Stimulated activated memory B cell treated with anti-CD40 and anti-IgM and Interleukin-4, amounts not matched to agents 10 μg/mL and 1 μg/mL and 100 μg/mL, for 72 hours (primary cell): ENCODE data around the gene PARVB.

Experiments
- ATAC-seq: fragments of 150-1000 bp; cut with Tn5 transposase; 2 replicates; pipeline ENCODE4 v1.10.0; 2021
- H3K27ac Mint-ChIP-seq: one replicate; pipeline ENCODE4 v1.8.0; 2022; ENCODE audit warnings: mild to moderate bottlenecking, mixed read lengths
- H3K27me3 Mint-ChIP-seq: one replicate; pipeline ENCODE4 v1.8.0; 2022; ENCODE audit warnings: mixed read lengths
- H3K36me3 Mint-ChIP-seq: one replicate; pipeline ENCODE4 v1.8.0; 2022; ENCODE audit warnings: mixed read lengths
- H3K4me1 Mint-ChIP-seq: one replicate; pipeline ENCODE4 v1.8.0; 2022; ENCODE audit warnings: mixed read lengths
- H3K4me3 Mint-ChIP-seq: one replicate; pipeline ENCODE4 v1.8.0; 2022; ENCODE audit warnings: mild to moderate bottlenecking, moderate library complexity, mixed read lengths
- H3K9me3 Mint-ChIP-seq: one replicate; pipeline ENCODE4 v1.8.0; 2022; ENCODE audit warnings: mixed read lengths

The PARVB gene

DNA sequence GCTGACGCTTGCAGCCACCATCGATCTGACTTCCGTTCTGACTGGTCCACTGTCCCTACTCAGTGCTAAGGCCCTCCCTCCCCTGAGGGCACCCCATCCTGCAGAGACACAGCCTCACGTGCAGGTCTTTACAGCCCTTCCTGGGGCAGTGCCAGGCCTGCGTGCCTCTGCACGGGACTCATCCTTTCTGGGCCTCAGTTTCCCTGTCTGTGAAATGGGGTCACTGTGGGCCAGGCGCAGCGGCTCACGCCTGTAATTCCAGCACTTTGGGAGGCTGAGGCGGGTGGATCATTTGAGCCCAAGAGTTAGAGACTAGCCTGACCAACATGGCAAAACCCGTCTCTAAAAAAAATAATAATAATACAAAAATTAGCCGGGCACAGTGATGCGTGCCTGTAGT is 138.9 kb downstream of the PARVB start:
- no peaks in the 10 kb centered on the region for H3K4me1 Mint-ChIP-seq
- peaks cover 53% of the 10 kb centered on the region for H3K36me3 Mint-ChIP-seq
- no peaks in the 10 kb centered on the region for H3K27me3 Mint-ChIP-seq
- no peaks in the 10 kb centered on the region for H3K9me3 Mint-ChIP-seq
- no peak for ATAC-seq
- H3K27ac Mint-ChIP-seq: no peak overlapping the region
- H3K4me3 Mint-ChIP-seq: no peak overlapping the region

DNA sequence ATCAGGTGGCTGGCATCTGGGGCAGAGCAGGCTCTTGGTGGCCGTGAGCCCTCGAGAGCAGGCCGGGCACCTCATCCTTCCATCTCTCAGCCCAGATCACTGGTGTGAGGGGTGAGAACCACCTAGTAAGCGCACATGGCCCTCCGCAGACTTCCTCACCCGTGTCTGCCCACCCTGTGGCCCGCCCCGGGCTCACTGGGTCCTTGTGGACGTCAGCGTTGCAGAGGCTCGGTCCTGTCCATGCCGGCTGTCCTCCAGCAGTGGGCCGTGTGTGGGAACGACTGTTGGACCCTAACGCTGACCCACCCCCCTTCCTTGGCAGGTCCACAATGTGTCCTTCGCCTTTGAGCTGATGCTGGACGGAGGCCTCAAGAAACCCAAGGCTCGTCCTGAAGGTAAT is 139.4 kb downstream of the PARVB start:
- Mint-ChIP-seq H3K9me3 (no peaks in the 10 kb centered on the region), H3K27me3 (no peaks in the 10 kb centered on the region), H3K27ac (no peak overlapping the region), H3K4me3 (no peak overlapping the region), H3K36me3 (peaks cover 52% of the 10 kb centered on the region), H3K4me1 (no peaks in the 10 kb centered on the region)
- ATAC-seq: no peak

DNA sequence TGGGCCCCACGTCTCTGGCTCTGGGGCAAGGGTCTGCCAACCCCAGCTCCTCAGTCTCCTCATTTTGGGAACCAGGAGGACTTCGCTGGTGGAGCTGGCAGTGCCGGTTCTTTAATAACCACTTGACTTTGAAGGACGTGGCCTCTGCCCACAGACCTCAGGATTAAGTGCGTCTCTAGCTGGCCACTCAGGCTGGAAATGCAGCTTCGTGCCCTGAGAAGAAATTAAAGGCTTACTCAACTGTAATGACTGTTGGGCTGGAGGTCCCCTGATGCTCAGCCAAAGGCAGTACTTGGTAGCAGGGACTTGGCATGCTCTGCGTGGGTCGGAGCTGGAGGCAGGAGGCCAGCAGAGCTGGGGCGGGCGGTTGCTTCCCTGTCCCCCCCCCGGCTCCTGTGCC is 139.9 kb downstream of the PARVB start:
- no peak for ATAC-seq
- H3K4me1 Mint-ChIP-seq: no peaks in the 10 kb centered on the region
- peaks cover 51% of the 10 kb centered on the region for H3K36me3 Mint-ChIP-seq
- H3K27me3 Mint-ChIP-seq: no peaks in the 10 kb centered on the region
- no peaks in the 10 kb centered on the region for H3K9me3 Mint-ChIP-seq
- H3K4me3 Mint-ChIP-seq: no peak overlapping the region
- no peak overlapping the region for H3K27ac Mint-ChIP-seq

DNA sequence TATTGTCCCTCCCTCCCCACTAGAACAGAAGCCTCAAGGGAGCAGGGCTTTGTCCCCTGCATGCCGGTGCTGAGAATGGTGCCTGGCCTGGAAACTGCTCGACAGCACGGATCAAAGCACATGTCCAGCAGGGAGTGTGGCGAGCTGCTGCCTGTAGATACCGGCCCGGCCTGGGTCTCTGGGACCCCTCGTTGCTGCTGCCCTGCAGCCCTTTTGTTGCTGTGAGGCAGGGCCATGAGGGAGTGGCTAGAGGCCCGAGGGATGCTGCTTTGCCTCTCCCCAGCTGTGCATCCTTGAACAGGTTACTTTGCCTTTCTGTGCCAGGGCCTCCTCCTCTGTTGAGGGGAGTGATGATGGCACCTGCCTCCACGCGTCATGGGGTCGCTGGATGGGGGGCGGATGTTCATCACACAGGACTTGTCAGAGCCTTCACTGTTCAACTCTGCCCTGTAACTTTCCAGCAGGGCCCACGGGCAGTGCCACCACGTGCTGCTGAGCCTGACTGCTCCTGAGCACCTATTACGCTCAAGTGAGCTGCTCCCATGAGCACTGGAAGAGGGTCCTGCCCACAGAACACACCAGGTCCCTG is 141.3 kb downstream of the PARVB start:
- Mint-ChIP-seq H3K36me3 (peaks cover 46% of the 10 kb centered on the region), H3K27ac (no peak overlapping the region), H3K27me3 (no peaks in the 10 kb centered on the region), H3K4me3 (no peak overlapping the region), H3K4me1 (no peaks in the 10 kb centered on the region), H3K9me3 (no peaks in the 10 kb centered on the region)
- no peak for ATAC-seq

DNA sequence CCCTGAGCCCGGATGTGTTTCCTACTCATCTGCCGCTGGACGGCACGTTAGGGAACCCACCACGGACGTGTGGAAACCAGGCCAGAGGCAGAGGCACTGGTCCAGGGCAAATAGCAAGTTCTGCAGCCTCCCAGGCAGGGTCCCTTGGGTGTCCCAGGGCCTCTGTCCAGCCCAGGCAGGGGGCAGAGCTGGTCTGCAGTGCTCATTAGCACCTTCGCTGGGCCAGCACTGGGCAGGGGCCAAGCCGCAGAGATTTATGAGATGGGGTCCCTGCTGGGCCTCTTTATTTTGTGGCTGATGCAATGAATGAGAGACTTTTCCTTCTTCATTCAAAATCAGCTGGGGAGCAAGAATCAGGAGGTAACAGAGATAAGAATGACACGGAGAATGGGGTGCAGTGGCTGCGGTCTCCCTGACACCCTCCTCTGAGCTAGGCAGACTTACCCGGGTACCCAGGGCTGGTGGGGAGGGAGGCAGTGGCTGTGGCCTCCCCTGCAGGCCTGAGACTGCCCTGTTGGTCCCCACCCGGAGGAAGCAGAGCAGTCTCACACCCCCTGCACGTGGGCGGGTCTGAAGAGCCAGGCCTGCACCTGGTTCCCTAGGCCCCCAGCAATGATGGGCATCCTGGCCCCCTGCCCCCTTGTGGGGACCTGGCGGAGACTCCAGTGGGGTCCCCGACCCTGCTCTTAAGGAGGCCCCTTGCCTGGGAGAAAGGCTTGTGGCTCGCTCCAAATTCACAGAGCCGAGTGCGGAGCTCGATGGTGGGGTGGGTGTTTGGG is 142.6 kb downstream of the PARVB start:
- no peak overlapping the region for H3K4me3 Mint-ChIP-seq
- H3K9me3 Mint-ChIP-seq: no peaks in the 10 kb centered on the region
- peaks cover 45% of the 10 kb centered on the region for H3K36me3 Mint-ChIP-seq
- ATAC-seq: no peak
- H3K4me1 Mint-ChIP-seq: peaks cover 2% of the 10 kb centered on the region
- H3K27ac Mint-ChIP-seq: no peak overlapping the region
- no peaks in the 10 kb centered on the region for H3K27me3 Mint-ChIP-seq

DNA sequence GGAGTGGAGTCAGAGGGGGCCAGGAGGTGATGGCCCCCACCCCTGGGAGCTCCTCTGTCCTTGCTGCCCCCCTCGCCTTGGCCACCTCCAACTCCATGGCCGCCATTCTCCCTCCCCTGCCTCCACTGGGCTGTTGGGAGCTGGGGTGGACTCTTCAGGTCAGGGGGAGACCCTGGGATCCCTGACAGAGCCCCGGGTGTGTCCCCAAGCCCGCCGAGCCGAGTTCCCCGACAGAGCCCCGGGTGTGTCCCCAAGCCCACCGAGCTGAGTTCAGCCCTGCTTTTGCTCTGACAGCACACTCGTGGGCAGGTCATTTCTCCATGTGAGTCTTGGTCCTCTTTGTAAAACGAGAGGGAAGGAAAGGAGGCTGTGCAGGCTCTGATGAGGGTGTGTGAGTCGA is 143.4 kb downstream of the PARVB start:
- no peaks in the 10 kb centered on the region for H3K9me3 Mint-ChIP-seq
- no peak overlapping the region for H3K4me3 Mint-ChIP-seq
- ATAC-seq: no peak
- peaks cover 10% of the 10 kb centered on the region for H3K4me1 Mint-ChIP-seq
- H3K36me3 Mint-ChIP-seq: peaks cover 44% of the 10 kb centered on the region
- no peak overlapping the region for H3K27ac Mint-ChIP-seq
- no peaks in the 10 kb centered on the region for H3K27me3 Mint-ChIP-seq

DNA sequence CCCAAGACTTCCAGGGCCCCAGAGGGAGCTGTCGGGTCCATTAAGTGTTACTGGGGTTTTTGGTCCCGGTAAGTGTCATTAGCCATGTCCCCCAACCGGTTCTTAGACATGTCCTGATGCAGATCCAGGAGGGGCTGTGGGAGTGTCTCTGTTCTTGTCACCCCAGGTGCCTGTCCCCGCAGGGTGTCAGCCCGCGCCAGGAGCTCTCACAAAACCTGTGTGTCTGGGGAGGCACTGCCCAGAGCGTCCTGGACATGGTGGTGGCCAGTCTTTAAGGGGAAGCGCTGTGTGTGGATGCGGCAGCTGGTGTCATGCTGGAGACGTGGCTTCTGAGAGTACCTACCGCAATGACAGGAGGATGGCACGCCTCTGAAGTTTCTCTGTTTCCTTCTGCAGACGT is 144.1 kb downstream of the PARVB start:
- H3K4me3 Mint-ChIP-seq: no peak overlapping the region
- no peak overlapping the region for H3K27ac Mint-ChIP-seq
- no peak for ATAC-seq
- H3K9me3 Mint-ChIP-seq: no peaks in the 10 kb centered on the region
- peaks cover 17% of the 10 kb centered on the region for H3K4me1 Mint-ChIP-seq
- H3K36me3 Mint-ChIP-seq: peaks cover 44% of the 10 kb centered on the region
- no peaks in the 10 kb centered on the region for H3K27me3 Mint-ChIP-seq

DNA sequence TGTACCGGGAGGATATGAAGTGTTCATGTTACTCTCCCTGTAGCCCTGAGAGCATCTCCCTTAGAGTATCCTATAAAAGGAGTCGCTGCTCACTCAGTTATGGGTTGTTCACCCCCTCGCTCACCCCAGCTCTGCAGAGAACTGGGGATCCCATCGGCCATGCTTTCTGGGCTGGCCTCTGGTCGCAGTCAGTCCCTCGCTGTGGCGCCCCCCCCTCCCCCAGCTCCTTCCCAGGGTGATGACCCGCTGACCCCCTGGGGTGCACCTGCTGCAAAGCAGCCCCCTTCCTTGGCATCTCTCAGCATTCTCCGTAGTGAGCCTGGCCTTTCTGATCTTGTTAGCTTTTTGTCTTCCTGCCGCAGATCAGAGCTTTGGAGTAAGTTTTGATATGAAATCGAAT is 146.4 kb downstream of the PARVB start:
- H3K4me3 Mint-ChIP-seq: no peak overlapping the region
- ATAC-seq: no peak
- no peak overlapping the region for H3K27ac Mint-ChIP-seq
- no peaks in the 10 kb centered on the region for H3K9me3 Mint-ChIP-seq
- H3K27me3 Mint-ChIP-seq: no peaks in the 10 kb centered on the region
- H3K36me3 Mint-ChIP-seq: peaks cover 33% of the 10 kb centered on the region
- peaks cover 25% of the 10 kb centered on the region for H3K4me1 Mint-ChIP-seq

DNA sequence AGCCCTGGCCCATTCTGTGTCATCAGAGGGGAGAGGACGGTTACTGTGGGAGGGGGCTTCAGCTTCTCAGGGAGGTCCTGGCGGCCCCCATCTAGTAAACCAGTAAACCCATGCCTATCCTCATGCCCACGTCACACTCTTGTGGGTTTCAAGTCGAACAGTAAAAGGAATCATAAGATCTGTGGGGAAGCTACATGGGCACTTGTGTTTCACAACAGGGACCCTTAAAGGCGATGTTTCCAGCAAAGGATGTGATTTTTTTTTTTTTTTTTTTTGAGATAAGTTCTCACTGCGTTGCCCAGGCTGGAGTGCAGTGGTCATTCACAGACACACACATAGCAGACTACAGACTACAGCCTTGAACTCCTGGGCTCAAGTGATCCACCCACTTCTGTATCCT is 147.5 kb downstream of the PARVB start:
- Mint-ChIP-seq H3K36me3 (peaks cover 31% of the 10 kb centered on the region), H3K4me3 (no peak overlapping the region), H3K27me3 (no peaks in the 10 kb centered on the region), H3K4me1 (peaks cover 25% of the 10 kb centered on the region), H3K9me3 (no peaks in the 10 kb centered on the region), H3K27ac (no peak overlapping the region)
- no peak for ATAC-seq

DNA sequence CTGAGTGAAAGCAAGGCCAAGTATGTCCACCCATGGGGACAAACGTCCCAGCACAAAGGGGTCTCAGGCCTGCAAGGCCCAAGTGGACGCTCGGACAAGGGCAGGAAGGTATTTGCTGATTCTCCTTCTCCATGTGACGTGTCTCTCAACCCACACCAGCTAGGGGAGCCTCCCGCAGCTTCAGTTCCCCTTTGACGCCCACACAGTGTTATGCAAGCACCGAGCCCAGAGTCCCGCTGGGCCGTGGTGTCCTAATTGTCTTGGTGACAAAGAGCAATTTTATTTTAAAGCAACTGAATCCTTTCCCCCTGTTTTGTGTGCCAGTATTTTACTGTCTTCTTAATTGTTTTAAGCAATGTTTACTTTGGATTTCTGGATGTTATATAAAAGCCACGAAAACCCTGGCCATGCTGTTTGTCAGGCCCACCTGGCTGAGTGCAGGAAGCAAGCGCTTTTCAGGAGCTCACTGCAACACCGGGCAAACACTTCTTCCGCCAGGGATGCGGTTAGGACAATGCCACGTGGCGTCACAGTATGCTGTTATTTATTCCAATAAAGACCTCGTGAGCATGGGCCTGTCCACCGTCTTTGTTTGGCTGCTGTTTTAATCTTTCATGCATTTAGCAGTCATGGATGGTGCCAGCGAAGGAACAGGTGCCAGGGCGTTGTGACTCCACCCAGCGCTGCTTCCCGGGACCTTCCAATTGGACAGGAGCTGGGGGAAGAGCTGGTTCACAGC is 148.4 kb downstream of the PARVB start:
- Mint-ChIP-seq H3K27ac (peak overlapping the region; percentile 62), H3K4me1 (peaks cover 25% of the 10 kb centered on the region), H3K27me3 (no peaks in the 10 kb centered on the region), H3K36me3 (peaks cover 31% of the 10 kb centered on the region), H3K4me3 (peak overlapping the region; percentile 0), H3K9me3 (no peaks in the 10 kb centered on the region)
- peak; percentile 97 for ATAC-seq

DNA sequence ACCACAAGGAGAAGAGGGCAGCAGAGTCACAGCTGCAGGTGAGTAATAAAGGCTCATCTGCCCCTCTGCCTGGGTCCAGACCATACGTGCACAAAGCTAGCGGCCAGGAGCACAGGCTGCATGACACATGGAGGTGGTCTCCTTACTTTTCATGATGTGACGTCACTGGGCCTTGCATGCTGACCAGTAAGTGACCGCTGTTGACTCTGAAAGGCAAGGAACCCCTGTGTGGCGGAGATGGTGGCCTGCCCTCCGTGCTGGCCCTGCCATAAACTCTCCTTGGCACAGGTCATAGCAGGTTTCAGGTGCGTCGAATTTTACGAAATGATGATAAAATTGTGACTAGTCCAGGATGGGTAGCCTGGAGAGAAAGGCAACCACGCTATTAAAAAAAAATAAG is 149.1 kb downstream of the PARVB start:
- H3K4me1 Mint-ChIP-seq: peaks cover 25% of the 10 kb centered on the region
- no peak for ATAC-seq
- H3K27ac Mint-ChIP-seq: peak overlapping the region; percentile 62
- H3K4me3 Mint-ChIP-seq: peak overlapping the region; percentile 0
- peaks cover 25% of the 10 kb centered on the region for H3K36me3 Mint-ChIP-seq
- no peaks in the 10 kb centered on the region for H3K27me3 Mint-ChIP-seq
- H3K9me3 Mint-ChIP-seq: no peaks in the 10 kb centered on the region

DNA sequence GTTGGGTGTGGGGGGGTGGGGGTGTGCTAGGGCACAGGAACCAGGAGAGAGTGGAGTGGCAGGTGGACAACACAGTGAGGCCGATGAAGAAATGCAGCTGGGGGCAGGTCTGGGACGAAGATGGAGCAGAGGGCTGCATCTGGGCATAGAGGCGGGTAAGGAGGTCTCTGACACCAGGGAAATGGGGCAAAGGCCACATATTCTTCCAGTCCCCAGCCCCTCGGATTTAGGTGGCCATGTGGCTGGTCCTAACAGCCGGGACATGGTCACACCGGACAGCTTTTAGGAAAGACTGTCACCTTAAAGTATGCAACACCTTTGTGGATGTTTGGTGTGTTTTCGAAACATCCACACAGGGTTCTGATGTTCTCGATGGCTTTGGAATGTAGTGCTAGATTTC is 151.6 kb downstream of the PARVB start:
- H3K27ac Mint-ChIP-seq: no peak overlapping the region
- peaks cover 33% of the 10 kb centered on the region for H3K4me1 Mint-ChIP-seq
- no peaks in the 10 kb centered on the region for H3K9me3 Mint-ChIP-seq
- ATAC-seq: no peak
- peaks cover 9% of the 10 kb centered on the region for H3K36me3 Mint-ChIP-seq
- no peak overlapping the region for H3K4me3 Mint-ChIP-seq
- no peaks in the 10 kb centered on the region for H3K27me3 Mint-ChIP-seq

DNA sequence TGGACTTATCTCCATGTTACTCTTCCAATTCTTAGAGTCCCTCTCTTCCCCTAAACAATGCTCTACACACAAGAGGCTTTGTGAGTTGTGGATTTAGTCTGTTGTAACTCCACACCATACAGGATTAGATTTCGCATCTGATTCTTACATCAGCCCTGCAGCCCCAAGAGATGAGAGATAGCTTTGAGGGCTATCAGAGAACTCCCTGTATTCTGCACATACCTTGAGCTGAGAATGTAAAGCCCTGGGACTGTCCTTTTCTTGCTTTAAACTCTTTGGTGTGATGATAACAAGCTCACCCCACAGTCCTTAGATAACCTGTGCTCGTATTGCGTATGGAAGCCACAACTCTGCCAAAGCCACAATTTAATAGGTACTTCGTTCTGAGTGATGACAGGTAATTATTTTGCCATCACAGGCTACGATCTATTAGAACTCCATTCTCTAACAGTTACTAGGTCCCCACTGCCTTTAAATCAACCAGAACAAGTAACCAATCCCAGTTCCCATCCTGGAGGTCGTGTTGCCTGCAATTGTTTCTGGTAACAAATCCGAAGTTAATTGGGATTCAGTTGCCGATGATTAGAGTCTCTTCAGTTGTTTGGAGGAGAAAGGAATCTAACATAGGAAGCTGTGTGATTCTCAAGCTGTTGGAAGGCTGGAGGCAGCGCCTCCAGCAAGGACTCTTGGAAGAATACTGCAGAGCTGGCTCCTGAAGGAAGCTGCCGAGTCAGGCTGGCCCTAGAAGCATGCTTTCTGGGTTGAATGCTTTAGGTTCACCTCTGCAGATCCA is 155.3 kb downstream of the PARVB start:
- Mint-ChIP-seq H3K4me1 (peaks cover 32% of the 10 kb centered on the region), H3K27me3 (no peaks in the 10 kb centered on the region), H3K36me3 (peaks cover 9% of the 10 kb centered on the region), H3K27ac (peak overlapping the region; percentile 88), H3K4me3 (no peak overlapping the region), H3K9me3 (no peaks in the 10 kb centered on the region)
- no peak for ATAC-seq

DNA sequence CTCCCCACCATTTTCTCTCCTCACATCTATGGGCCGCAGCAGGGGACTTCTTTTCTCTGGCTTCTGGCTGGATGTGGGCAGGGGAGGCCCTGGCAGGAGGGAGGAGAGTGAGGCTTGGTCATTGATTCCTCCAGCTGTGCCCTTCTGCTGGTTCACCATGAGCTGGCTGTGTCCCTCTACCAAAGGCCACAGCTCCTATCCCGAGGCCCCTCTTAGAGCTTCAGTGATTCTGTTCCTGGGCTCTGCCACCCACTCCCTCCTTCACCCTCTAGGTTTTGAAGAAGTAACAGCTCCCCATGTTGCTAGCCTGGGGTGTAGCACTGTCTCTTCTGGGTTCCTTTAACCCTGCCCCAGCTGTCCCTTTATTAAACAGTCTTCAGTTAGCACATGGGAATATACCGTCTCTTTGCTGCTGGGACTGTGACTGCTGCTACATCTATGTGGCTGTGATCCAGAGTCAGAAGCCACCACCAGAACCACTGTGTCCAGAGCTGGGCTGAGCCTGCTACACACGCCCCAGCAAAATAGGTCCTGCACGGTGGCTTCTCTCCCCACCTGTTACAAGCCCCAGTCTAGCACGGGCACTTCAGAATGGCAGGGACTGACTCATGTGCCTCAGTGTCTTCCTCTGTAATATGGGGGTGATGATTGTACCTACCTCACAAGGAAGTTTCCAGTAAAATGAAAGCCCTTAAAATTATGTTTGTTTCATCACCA is 156.0 kb downstream of the PARVB start:
- H3K27me3 Mint-ChIP-seq: no peaks in the 10 kb centered on the region

DNA sequence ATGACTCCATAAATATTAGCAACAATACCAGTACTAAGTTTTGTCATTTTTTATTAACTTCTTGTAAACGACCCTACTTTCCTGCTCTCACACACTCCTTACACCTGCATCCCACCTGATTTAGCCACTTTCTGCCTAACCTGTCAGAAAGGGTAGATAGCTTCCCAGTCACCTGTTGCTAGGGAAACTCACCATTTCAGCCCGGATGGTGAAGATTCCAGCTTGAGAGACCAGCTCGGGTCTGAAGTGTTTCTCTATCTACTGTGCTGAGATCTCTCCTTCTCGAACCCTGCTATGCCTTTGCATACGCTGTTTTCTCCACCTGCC is 156.6 kb downstream of the PARVB start, which contains the start of gene PARVG:
Gene PARVG, plus strand, starts transcription at position 220 of the 327 bp plus-strand sequence. CDS start 2,405 bp downstream, outside the sequence.
- peaks cover 21% of the 10 kb centered on the region for H3K36me3 Mint-ChIP-seq
- H3K27me3 Mint-ChIP-seq: no peaks in the 10 kb centered on the region
- no peaks in the 10 kb centered on the region for H3K9me3 Mint-ChIP-seq
- H3K27ac Mint-ChIP-seq: peak within 1 kb of the TSS; percentile 88
- H3K4me1 Mint-ChIP-seq: peaks cover 42% of the 10 kb centered on the region
- H3K4me3 Mint-ChIP-seq: peak within 1 kb of the TSS; percentile 85
- ATAC-seq: peak; percentile 78

More for the DNA sequence above, 156.0 kb downstream of the PARVB start:
- no peaks in the 10 kb centered on the region for H3K9me3 Mint-ChIP-seq
- peak overlapping the region; percentile 88 for H3K27ac Mint-ChIP-seq
- peaks cover 38% of the 10 kb centered on the region for H3K4me1 Mint-ChIP-seq
- peaks cover 16% of the 10 kb centered on the region for H3K36me3 Mint-ChIP-seq
- no peak for ATAC-seq
- H3K4me3 Mint-ChIP-seq: peak overlapping the region; percentile 85
